SHP77 (cell line): ENCODE data around the gene CYP4F8.
A peak's percentile ranks its signal among the peaks of the same experiment; 100 is the strongest.

Experiments
- DNase-seq, 2 experiments: peaks; one replicate each; lab custom pipeline; 2025; lab: John Stamatoyannopoulos, UW

The CYP4F8 gene

GRCh38 chr19:15616627-15617270 lies 1.7 kb downstream of the CYP4F8 start:
- no peak for DNase-seq

- no peak for DNase-seq
Observed at GRCh38 chr19:15618321-15618720, 3.3 kb downstream of the CYP4F8 start.

- DNase-seq = no peak
Observed at GRCh38 chr19:15621801-15622200, 6.8 kb downstream of the CYP4F8 start.

DNA sequence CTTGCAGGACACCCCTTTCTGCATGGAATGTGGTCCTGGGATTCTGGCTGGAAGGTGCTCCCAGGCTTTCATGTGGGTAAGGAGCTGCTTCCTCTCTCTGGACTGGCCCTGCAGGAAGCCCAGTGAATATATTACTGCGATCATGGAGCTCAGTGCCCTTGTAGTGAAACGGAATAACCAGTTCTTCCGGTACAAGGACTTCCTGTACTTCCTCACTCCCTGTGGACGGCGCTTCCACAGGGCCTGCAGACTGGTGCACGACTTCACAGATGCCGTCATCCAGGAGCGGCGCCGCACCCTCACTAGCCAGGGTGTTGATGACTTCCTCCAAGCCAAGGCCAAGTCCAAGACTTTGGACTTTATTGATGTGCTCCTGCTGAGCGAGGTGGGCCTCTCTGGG lies 8.0 kb downstream of the CYP4F8 start:
- DNase-seq = no peak

- no peak for DNase-seq
Observed at GRCh38 chr19:15623711-15624318, 8.8 kb downstream of the CYP4F8 start.

- DNase-seq = no peak
Observed at GRCh38 chr19:15628236-15629002, 13.4 kb downstream of the CYP4F8 start.

GRCh38 chr19:15629003-15629880 lies 14.2 kb downstream of the CYP4F8 start:
- DNase-seq = peak; percentile 41 to 50

GRCh38 chr19:15631817-15632216 lies 16.8 kb downstream of the CYP4F8 start:
- peak; percentile 20 to 25 for DNase-seq

DNA sequence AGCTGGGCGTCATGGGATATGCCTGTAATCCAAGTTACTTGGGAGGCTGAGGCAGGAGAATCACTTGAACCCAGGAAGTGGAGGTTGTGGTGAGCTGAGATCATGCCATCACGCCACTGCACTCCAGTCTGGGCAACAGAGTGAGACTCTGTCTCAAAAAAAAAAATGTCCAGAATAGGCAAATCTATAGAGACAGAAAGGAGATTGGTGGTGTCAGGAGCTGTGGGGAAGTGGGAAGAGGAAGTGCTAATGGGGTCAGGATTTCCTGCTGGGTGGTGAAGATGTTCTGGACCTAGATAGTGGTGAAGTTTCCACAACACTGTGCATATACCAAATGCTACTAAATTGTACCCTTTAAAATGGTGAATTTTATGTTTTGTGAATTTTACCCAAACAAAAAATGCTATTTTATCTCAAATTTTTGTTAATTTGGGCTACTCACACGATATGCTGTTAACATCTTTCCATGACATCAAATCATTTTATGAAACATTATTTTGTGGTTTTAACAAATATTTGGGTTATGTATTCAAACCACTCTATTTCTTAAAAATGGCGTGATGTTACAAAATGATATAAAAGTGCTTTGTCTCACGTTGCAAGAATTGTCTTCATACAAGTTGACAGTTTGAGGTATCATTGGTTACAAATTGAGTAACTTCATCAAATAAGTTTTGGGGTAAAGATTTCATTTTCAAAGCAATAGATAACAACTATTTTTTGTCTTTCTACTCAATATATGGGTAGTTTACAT lies 18.2 kb downstream of the CYP4F8 start:
- no peak for DNase-seq

DNA sequence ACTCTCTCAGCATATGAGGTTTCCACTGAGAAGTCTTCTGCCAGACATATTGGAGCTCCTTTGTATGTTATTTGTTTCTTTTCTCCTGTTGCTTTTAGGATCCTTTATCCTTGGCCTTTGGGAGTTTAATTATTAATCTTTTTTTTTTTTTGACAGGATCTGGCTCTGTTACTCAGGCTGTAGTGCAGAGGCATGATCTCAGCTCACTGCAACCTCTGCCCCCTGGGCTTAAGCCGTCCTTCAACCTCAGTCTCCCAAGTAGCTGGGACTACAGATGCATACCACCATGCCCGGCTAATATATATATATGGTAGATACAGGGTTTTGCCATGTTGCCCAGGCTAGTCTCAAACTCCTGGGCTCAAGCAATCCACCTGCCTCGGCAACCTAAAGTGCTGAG lies 19.1 kb downstream of the CYP4F8 start:
- no peak for DNase-seq

GRCh38 chr19:15635016-15635805 lies 20.2 kb downstream of the CYP4F8 start:
- no peak for DNase-seq

DNA sequence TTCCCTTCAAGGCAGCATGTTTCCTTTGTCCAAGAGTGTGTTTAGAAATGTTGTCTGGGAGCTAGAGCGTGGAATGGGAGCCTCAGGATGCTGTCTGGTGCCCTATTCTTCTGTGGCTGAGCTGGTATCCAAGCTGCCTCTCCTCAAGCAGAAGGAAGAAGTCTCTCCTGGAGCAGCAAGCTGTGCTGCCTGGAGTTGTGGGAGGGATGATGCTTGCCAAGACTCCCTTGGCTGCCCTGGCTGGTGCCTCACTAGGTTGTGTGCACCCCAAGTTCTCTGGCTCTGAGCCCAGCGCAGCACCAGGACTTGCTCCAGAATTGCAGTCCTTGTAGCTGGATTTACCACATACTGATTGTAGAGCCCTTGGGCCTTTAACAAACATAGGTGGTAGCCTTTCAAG lies 21.0 kb downstream of the CYP4F8 start:
- no peak for DNase-seq

DNA sequence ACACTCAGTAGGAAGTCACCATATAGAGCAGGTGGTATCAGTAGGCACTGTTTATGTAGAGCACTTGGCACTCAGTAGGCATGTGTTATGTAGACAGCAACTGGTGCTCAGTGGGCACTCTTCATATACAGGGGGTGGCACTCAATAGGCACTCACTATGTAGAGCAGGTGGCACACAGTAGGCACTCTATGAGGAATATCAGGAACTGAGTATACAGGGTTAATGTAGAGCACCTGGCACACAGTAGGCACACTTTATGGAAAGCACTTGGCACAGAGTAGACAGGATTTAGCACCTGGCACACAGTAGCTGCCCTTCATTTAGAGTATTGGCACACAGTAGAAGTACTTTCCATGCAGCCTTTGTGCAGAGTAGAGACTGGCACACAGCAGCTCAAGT lies 24.6 kb downstream of the CYP4F8 start:
- DNase-seq = no peak

DNA sequence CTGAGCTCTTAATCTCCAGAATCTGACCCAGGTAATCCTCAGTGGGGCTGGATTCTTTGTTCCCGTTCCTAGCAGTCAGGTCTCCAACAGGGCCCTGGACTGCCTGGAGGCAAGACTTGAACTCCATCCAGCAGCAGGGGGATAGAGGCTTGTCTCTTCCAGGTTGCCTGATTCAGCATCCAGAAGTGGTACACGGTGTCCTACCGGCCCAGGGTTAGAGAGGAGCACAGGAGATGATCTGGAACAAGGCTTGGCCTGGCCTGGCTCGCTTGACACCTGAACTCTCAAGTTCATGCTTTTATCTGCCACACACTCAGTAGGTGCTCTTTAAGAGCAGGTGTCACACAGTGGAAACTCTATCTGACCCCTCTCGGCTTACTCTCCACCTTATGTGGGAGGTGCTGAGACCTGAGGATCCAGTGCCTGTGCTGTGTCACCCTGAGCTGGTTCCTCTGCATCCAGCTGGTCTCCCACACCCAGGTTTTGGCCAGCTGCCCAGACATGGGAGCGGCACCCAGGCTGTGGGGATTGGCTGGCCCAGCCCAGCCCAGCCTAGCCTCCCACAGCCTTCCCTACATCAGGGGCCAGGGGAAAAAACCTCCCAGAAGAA lies 25.4 kb downstream of the CYP4F8 start, which contains the start of gene CYP4F3:
Gene CYP4F3 (plus strand): TSS at position 604 of the 610 bp plus-strand sequence. CDS start 519 bp downstream, outside the sequence.
- DNase-seq = peak; percentile 84 to 92

- no peak for DNase-seq
Observed at GRCh38 chr19:15640904-15641597, 26.0 kb downstream of the CYP4F8 start.

DNA sequence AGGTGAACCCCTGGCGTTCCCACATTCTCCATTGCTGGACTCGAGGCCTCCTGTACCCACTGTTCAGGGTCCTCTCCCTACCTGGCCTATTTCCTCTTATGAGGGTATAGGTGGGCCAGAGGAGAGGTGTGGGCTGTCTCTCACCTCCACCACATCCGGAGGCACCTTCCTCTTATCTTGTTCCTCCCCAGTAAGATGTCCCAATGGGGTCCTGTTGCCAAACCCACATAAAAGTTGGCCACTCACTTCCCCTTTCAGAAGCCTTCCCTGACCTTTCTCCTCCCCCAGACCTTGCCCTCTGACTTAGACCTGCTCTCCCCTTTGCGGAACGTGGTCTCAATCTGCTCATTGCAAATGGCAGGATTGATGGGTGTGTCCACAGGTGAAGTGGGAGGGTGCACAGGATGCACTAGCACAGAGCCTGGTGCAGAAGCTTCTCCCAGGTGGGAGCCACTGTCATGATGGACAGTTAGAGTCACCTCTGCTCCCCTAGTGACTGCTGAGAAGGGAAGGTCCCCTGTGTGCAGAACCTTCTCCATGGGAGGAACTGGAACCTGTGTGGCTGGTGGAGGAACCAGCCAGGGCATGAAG lies 27.0 kb downstream of the CYP4F8 start:
- no peak for DNase-seq

- DNase-seq = no peak
Observed at GRCh38 chr19:15642807-15643206, 27.8 kb downstream of the CYP4F8 start.

DNA sequence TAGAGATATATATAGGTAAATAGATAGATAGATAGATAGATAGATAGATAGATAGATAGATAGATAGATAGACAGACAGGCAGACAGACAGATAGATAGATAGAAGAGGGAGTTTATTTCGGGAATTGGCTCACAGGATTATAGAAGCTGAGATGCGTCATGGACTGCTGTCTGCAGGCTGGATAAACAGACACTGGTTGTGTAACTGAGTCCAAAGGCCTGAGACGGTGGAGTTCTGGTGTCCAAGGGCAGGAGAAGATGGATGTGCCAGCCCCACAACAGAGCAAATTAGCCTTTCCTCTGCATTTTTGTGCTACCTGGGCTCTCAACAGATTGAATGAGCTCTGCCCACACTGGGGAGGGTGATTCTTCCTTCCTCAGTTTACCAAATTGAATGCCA lies 28.4 kb downstream of the CYP4F8 start:
- no peak for DNase-seq
